Measurements from ENCODE around the gene KIRREL2. TPM values are rescaled to one million over a fixed set of nuclear protein-coding genes. Genes with fewer than 3 reads are reported as not detected.
"Not testable (repeated sequence)": the region's sequence is repeated elsewhere in the genome, so short reads cannot be mapped to it uniquely, and the experiment has no call there.

The KIRREL2 gene
- polyA plus RNA-seq, 4 donors = 7.7 to 12.8 (median 11.5) TPM

GRCh38 chr19:35895911-35896642 lies 39.4 kb downstream of the KIRREL2 start:
- DNase-seq (ENCODE audit: low read depth in 4 of 4, low spot score in 2 of 4) = no peak

GRCh38 chr19:35896643-35897040 lies 39.9 kb downstream of the KIRREL2 start:
- DNase-seq (ENCODE audit: low read depth in 4 of 4, low spot score in 2 of 4) = no peak

GRCh38 chr19:35897706-35898451 lies 41.2 kb downstream of the KIRREL2 start:
- DNase-seq (ENCODE audit: low read depth in 4 of 4, low spot score in 2 of 4) = no peak

- DNase-seq (ENCODE audit: low read depth in 4 of 4, low spot score in 2 of 4) = no peak
These were observed 41.7 kb downstream of the KIRREL2 start for GRCh38 chr19:35898499-35898809.

DNA sequence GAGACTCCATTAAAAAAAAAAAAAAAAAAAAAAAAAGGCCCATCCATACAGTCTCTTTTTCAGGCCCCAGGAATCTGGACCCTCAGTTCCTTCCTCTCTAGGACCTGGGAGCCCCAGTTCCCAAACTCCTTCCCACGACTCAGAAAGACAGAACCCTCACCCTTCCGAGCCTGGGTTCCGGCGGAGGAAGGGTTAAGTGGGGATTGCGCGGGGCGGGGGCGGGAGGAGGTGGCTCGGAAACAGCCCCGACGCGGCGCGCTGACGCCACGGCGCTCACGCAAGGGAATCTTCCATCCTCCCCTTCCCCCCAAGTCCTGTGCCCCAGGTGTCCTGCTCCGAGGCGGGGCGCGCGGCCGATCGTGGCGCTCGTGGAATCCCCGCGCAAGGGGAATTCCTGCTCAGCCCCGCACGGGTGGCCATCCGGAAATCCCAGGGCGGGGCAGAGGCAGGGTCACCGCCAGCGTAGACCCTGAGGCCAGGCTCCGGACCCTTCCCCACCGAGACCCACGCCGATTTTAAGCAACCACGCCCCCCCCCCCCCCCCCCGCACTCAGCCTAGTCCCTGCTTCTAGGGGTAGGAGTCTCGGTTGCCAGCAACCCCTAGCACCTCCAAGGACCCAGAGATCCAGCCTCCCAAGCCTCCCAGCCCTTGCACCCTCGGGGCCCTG lies 43.0 kb downstream of the KIRREL2 start:
- peak in 2 of 4 donors; percentile 59 to 67 for DNase-seq (ENCODE audit: low read depth in 4 of 4, low spot score in 2 of 4)

DNA sequence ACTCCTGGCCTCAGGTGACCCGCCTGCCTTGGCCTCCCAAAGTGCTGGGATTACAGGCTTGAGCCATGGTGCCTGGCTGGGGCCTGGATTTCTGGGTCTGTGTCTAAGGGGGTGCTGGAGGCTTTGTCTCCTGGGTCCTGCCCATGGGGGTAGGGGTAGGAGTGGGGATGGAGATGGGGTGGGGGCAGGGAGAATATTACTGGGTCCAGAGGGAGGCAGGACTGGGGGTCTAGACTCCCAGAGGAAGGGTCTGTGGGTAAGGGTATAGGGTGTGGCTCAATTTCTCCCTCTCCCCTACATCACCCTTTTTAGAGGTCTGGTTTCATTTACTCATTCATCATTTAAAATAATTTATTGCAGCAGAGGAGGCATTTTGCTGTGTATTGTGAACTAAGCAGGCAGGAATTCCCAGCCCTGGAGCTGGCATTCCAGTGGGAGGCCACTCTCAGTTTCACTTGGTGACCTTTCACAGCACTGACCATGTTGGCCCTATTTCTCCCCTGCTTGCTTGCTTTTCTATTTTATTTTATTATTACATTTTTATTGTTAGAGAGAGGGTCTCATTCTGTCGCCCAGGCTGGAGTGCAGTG lies 44.4 kb downstream of the KIRREL2 start:
- no peak for DNase-seq (ENCODE audit: low read depth in 4 of 4, low spot score in 2 of 4)

GRCh38 chr19:35901854-35902661 lies 45.3 kb downstream of the KIRREL2 start, which contains the start of gene HCST:
Gene HCST, plus strand, starts transcription at chr19:35902529. Its CDS starts 65 bp downstream, at chr19:35902594.
- no peak for DNase-seq (ENCODE audit: low read depth in 4 of 4, low spot score in 2 of 4)

DNA sequence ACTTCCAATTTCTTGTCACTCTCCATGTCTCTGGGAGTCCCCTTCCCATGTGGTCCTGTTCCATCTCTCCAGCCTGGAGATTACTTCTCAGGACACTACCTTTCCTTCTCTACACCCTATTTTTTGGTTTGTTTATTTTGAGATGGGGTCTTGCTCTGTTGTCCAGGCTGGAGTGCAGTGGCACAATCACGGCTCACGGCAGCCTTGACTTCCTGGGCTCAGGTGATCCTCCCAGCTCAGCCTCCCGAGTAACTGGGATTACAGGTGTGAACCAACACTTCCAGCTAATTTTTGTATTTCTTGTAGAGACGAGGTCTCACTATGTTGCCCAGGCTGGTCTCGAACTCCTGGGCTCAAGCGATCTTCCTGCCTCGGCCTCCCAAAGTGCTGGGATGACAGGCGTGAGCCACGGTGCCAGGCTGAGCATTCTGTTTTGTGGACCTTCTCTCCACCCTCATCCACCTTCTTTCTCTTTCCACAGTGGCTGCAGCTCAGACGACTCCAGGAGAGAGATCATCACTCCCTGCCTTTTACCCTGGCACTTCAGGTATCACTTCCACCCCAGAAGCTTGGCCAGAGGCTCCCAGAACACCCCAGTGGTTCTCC lies 46.3 kb downstream of the KIRREL2 start:
- no peak for DNase-seq (ENCODE audit: low read depth in 4 of 4, low spot score in 2 of 4)

GRCh38 chr19:35903550-35904179 lies 47.0 kb downstream of the KIRREL2 start:
- no peak for DNase-seq (ENCODE audit: low read depth in 4 of 4, low spot score in 2 of 4)

GRCh38 chr19:35904311-35905068 lies 47.8 kb downstream of the KIRREL2 start:
- no peak for DNase-seq (ENCODE audit: low read depth in 4 of 4, low spot score in 2 of 4)

- no peak for DNase-seq (ENCODE audit: low read depth in 4 of 4, low spot score in 2 of 4)
These were observed 48.5 kb downstream of the KIRREL2 start for GRCh38 chr19:35905178-35905727.

GRCh38 chr19:35907377-35907745 lies 50.6 kb downstream of the KIRREL2 start:
- DNase-seq (ENCODE audit: low read depth in 4 of 4, low spot score in 2 of 4) = no peak

DNA sequence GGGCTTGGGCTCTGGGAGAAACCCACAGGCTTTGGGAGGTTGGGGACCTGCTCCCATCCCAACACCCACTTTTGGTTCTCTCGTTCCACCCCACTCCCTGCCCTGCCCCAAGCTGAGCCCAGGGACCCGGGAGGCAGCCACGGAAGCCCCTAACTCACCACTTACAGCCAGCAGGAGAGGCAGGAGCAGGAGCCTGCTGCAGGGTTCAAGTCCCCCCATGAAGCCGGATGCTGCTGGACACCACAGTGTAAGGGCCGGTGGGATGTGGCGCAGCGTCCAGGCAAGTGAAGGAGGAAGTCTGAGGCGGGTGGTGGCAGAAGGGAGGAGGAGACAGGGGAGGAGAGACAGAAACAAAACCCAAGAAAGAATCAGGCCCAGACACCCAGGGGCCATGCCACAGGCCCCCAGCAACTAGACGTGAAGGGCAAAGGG lies 51.3 kb downstream of the KIRREL2 start, which contains the start of gene TYROBP:
Gene TYROBP, minus strand, starts transcription at position 286 of the 432 bp plus-strand sequence. Its CDS starts 67 bp downstream, at position 219.
- no peak for DNase-seq (ENCODE audit: low read depth in 4 of 4, low spot score in 2 of 4)

GRCh38 chr19:35908973-35909683 lies 52.4 kb downstream of the KIRREL2 start:
- DNase-seq (ENCODE audit: low read depth in 4 of 4, low spot score in 2 of 4) = no peak

GRCh38 chr19:35909684-35910035 lies 52.9 kb downstream of the KIRREL2 start:
- no peak for DNase-seq (ENCODE audit: low read depth in 4 of 4, low spot score in 2 of 4)

DNA sequence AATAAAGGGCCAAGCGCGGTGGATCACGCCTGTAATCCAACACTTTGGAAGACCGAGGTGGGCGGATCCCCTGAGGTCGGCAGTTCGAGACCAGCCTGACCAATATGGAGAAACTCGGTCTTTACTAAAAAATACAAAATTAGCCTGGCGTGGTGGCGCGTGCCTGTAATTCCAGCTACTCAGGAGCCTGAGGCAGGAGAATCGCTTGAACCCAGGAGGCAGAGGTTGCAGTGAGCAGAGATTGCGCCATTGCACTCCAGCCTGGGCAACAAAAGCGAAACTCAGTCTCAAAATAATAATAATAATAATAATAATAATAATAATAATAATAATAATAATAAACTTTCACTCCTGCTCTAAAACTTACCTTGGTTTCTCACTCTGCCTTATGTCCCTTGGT lies 53.6 kb downstream of the KIRREL2 start:
- not testable (repeated sequence) for DNase-seq (ENCODE audit: low read depth in 4 of 4, low spot score in 2 of 4)

DNA sequence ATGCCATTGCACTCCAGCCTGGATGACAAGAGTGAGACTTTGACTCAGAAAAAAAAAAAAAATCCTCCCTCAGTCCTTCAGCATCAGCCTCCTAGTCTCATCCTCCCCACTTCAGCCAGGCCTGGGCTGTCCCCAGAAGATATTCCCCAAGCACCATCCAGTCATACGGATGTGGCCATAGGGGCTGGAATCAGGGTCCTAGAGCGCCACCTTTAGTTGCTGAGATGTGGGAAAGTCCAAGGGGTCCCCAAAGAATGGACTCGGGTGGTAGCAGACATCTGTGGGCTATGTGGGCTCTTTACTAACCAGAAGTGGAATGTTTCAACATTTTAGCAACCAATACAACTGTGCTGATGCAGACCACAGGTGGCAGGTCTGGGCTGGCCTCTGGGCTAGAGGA lies 54.5 kb downstream of the KIRREL2 start:
- DNase-seq (ENCODE audit: low read depth in 4 of 4, low spot score in 2 of 4) = no peak

DNA sequence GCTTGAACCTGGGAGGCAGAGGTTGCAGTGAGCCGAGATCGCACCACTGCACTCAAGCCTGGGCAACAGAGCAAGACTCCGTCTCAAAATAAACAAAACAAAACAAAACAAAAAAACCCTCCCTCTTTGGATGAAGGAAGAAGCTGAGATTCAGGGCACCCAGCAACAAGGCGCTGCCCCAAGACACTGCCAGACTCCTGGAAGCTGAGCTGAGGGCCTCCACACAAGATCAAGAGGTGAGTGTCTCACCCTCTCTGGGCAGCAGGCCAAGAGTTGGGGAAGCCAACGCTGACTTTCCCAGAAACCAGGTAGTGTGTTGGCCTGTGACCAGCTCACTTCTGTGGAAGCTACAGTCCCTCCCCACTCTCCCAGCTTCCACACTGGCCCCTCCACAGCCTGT lies 55.1 kb downstream of the KIRREL2 start:
- no peak for DNase-seq (ENCODE audit: low read depth in 4 of 4, low spot score in 2 of 4)
